Hepatic stellate cell (primary cell): ENCODE data around the gene TTLL11.

ENCODE experiments used
- DNase-seq: peaks from one replicate; pipeline ENCODE4 v3.0.0; 2011; ENCODE audit warnings: low spot score

TTLL11 gene

DNA sequence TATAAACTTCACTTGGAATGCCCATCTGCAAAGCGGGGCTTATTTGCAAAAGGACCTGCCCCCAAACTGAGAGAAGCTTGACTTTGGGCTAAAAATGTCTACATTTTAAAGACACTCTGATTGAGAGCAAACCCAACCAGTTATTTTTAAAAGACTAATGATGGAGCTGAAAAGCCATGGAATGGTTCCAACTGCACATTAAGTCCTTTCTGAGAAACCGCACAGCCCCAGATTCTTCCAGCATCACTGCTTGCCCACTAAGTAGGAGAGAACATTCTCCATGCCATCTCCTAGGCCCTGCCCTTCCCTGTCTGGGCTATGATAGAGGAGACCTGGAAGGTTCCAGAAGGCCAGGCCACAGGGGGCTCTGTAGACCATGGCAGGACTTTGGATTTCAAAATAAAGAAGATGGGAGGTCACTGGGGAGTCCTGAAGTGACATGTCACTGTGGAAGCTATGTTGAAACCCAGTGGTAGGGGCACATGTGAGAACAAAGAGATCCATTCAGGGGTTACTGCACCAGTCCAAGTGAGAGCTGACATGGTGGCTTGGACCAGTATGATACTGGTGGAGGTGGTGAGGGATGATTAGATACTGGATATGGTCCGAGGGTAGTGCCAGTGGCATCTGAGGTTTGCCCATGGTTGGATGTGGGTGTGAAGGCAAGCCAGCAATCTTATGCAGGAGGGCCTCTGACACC, 262.5 kb downstream of the TTLL11 start:
- no peak for DNase-seq

DNA sequence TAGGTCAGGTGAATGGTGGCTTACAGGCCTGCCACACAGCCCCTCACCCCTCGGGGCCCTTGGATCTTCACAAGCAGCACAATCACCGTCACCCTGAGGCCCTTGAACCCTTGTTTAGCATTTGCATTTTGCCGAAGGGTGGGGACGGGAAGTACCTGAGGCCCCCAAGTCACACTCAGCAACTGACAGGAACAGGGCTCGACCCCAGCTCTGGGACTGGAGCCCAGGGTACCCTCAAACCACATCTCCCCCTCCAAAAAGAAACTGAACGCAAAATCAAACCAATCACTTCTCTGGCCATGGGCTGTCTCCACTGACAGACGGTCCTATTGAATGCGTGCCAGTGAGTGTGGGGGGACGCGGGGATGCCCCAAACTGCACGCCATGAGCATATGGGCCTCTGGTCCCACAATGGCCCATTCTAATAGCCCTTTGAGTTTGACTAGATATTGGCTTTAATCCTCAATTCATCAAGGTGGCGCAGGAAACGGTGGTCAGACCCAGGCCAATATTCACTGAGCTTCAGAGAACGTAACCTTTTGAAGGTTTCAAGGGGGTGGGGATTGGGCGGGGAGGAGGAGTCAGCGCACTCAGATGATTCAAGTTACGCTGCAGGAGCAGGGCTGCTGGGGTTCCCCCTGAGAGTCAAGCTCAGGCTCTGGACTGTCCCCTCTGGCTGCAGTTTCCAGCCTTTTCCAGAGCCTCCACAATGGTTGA, 265.7 kb downstream of the TTLL11 start:
- DNase-seq = no peak

DNA sequence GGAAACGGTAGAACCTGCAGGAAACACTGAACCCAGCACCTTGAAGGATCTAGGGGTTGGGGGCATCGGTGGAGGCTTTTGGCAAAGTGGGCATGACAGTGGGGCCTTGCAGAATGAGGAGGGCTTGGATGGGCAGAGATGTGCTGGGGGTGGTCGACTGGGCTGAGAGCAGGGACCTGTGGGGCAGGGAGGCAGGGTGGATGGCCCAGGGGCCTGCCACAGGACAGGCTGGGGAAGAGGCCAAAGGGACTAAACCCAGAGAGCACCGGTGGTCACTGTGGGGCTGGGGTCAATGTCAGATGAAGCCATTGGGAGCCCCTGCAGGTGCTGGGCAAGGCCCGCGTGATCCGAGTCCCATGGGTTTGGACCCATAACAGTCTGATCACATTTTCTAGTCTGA, 266.4 kb downstream of the TTLL11 start:
- no peak for DNase-seq

DNA sequence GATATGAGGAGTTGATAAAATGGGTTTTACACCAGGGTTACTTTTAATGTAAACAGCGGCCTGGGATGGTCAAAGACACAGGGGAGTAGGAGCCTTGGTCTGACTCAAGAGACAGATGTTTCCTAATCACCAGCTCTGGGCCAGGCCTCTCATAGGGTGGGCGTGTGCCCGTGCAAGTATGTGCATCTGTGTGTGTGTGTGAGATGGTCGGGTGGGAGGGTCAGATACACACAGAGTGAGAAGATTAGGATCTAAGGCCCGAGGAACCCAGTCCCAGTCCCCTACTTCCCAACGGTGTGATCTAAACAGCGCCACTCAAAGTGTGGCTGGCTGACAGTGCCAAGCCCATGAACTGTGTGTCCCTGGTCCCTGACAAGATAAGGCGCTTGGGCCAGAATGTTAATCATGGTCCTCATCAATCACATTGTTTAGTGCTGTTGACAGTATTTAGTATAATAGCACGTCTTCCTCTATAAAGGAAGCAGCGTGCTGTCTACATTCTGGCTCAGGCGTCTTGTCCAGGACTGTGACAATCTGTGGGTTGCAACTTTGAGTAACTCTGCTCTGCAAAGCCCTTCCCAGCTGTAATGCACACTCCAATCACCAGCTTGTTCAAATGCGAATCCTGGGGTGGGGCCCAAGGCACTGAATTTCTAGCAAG, 267.9 kb downstream of the TTLL11 start:
- DNase-seq = no peak

DNA sequence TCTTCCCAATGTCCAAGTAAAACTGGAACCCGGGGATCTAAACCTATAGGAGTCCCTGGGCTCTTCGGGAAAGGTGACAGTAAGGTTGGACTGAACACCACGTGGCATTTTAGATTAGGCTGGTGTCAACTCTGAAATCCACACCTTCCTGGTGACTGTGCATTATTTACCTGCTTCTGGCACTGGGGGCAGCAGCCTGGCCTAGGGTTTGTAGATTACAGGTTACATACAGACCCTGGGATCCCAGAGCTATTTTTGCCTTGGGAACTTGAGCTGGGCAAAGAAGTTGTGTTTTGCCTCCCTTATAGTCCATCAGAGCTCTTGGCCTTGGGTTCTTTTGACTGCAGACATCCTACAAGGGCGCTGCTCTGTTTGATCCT, 268.5 kb downstream of the TTLL11 start:
- DNase-seq = no peak

DNA sequence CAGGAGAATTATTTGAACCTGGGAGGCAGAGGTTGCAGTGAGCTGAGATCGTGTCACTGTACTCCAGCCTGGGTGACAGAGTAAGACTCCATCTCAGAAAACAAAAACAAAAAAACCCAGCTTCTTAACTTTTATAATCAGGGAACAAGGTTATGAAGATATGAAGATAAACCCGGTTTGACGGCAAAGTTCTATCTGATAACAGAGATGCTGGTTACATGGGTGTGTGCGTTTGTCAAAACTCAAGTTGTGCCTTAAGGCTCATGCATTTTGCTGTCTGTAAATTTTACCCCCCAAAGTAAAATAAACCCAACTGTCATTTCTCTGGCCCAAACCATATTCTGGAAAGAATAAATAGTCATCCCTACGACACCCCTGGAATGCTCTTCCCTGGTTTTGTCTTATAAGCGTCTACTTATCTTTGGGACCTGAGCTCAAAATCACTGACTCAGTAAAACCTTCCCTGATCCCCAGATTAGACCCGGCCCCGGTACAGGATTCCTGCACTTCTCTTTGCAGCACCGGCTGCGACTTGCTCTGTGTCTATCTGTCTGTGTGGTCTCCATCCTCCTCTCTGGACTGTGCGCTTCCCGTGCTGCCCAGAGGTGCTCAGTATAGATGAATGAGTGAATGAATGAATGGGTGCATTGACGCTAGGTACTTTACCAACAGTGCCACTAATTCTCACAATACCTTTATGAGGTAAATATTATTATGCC, 269.5 kb downstream of the TTLL11 start:
- no peak for DNase-seq

DNA sequence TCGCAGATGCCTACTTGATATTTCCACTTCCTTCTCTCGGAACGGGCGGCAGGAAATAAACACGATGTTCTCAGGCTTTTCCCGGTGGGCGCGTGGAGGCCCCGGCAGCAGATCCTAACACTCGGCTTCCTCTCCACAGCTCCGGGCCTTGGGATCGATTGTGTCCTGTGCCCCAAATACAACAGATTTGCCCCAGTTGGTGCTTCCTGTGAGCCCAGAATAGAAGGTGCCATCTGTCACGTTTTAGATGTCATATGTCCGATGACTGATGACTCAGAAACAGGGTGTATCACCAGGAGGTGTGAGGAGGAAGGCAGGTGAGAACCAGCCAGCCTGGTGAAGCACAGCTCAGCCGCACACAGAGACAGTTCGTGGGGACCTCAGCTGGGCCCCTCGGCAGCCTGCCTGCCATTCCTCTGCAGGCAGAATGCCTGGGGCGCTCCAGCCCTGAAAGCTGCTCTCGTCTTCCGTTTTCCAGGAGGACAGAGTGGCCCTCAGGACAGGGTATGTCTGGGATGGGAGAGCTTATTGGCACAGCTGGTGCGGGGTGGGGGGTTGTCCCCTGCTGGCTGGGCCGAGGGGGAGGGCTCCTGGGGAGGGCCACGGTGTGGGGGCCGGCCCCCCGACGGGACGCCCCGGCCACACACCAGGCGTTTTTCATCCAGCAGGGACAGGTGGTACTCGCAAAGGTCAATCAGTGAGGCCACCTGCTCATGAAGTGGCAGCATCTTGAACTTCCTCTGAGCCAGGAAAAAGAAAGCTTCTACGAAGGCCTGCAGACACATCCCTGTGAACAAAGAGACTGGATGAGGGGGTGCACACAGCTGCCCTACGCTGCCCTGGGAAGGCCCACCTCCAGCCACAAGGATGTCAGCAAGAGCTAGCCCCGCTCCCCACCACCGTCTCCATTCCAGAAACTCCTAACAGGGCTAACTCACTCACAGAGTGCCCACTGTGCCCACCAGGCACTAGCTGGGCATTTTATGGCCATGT, 270.7 kb downstream of the TTLL11 start:
- DNase-seq = no peak

DNA sequence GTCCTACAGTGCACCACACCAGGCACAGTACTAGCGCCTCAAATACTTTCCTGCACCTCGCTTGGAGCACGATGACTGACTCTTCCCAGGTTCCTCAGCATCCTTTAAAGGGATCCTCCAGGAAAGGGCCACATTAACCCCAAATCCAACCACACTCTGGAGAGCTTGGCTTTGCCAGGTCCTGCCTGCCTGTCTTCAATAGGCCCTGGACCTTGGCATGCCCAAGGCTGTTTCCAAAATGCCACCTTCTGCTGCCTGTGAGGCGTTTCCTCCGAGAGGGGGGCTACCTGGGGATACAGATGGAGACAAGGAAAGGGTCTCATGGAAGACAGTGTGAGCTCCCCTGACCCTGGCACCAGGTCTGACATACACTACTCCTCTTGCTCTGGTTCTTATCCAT, 271.8 kb downstream of the TTLL11 start:
- DNase-seq = no peak

DNA sequence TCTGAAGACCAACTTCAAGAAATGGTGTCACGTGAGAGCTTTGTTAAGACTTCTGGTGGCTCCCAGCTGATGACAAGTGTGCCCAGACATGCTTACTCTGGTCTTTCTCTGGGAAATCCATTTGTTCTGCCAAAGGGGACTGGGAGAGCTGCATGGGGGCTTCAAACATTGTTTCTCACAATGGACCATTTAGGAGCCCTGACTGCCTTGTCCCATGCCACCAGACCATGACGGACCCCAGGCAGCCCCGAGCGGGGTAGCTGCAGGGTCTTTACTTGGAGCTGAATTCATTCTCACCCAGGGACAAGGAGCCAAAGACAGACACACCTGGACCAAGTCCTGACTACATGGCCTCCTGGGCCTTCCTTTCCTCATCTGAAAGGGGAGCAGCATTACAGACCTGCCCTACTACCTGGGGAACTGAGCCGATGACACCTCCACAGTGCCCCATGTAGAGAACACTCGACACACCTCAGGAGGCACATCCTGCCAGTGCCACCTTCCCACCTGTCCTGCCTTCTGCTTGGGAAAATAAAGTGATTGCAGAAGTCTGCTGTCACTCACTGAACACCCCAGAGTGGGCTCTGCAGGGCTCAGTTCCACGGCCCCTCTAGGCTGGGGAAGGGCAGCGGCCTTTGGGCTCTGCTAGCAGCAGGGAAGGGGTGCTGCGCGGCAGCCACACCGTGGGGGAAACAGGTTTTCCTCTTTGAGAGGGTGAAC, 272.7 kb downstream of the TTLL11 start:
- no peak for DNase-seq

DNA sequence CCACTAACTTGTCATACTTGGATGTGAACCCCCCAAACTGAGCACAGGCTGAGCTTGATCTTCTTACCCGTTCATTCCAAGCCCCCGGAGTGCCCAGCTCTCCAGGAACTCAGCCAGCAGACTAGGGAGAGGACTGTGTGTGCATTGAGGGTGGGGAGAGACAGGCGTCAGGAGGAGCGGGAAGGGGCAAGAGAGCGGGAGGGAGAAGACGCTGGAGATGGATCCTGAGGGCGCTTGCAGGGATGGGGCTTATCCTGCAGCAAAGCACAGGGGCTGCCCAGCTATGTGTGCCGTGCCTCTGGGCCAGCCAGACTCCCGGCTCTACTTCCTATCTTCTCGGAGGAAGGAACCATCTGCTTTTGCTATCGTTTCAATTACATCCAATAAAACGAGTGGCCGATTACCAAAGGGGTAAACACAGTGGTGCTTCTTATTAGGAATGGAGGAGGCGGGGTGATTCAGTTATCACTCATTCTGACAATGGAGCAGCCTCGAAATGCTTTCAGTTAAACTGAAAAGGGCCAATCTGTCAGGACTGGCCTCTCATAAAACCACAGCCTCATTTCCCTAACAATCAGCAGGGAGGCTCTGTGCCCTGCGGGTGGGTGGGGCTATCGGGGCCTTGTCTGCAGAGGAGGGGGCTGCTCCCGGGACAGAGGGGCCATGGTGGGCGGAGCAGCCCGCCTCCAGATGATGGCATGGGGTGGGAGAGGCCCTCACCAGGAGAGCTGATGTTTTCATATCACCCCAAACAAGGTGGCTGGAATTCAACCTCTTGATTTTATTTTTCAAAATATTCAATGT, 273.5 kb downstream of the TTLL11 start:
- DNase-seq = no peak

DNA sequence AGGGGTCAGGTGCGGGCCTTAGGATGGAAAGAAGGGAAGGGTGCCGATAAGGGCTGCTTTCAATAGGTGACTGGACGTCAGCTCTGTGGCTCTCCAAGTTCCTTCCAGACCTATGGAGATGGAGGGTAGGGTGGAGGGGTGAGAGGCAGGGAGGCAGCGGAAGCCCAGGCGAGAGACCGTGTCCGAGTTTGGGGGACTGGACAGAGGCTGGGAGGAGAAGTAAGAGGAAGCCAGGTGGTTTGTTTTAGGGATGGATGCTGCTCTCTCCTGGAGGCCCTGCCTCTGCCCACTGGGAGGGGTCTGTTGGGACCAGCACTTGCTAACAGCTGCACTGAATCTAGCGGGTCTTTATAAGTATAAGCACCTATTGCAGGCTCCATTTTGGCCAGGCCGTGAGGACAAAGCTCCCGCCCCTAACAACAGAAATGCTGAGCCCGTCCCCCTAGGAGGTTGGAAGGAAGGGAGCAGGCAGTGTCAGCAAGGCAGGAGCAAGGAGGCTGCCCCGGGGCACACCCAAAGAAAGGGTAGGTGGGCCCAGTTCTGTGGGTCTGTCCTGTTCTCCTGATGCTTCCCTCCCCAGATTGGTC, 274.2 kb downstream of the TTLL11 start:
- DNase-seq = no peak

DNA sequence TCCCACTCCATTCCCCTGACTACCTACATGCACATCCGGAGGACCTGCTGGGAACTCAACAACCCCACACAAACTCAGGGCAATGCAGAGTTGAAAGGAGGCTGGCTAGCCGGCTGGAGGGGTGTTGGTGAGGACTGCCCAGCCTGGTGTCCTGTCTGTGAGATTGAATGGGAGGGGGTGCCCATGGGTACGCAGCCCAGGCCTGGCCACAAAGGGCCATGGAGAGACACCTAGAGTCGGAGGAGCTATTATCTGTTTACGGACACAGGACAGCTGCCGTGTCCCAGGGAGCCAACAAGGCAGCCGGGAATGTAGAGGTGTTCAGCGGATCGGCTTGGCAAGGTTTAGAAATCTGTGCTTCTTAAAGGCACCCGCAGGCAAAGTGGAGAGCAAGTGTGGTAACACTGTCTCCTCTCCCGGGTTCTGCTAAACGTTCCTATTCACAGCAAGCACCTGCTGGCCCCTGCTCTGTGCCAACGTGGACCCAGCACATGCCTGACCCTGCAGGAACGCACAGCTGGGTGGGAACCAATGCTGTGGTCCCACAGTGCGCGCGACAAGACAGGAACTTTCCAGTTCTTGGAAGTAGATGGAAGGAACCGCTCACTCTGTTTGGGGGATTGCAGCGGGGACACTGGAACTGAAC, 275.0 kb downstream of the TTLL11 start:
- no peak for DNase-seq

DNA sequence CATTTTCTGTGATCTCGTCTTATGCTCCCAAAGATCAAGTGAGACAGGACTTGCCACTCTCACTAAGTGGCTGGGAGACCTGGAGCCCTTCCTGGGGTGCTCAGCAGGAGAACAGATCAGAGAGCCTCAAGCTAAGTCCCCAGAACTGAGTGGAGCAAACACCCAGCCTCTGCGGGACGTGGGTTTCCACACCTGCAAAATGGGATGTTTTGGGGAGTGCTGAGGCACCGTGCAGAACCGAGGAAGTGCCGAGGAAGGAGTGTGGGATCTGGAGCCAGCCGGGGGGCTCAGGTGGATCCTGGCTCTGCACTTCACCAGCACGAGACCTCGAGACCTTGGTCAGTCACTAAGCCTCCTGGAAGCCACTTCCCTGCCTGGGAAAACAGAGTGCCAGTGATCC, 275.6 kb downstream of the TTLL11 start:
- no peak for DNase-seq

DNA sequence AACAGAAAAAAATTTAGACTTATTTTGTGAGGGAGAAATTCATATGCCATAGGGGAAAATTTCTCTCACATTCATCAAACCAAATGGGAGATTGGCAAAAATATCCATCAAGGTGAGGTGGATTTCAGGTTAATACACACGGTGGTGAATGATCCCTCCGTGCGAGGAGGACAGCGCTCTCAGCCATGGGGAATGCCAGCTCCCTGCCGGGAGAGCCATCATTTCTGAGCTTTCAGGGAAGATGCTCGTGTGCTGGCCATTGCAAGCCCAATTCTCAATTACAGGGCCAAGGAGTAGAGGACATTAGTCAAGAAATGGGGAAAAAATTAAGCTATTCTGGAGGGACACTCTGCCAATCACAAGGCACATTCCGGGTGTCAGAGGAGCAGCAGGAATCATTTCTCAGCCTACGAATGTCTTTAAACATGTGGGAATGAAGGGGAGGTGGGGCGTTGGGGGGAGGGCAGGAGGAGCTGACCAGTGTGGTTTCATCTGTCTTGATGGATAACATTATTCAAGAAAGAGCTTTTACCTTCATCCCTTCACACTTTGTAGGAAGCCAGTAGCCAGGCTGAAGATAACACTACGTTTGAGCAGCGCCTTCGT, 276.2 kb downstream of the TTLL11 start:
- no peak for DNase-seq

DNA sequence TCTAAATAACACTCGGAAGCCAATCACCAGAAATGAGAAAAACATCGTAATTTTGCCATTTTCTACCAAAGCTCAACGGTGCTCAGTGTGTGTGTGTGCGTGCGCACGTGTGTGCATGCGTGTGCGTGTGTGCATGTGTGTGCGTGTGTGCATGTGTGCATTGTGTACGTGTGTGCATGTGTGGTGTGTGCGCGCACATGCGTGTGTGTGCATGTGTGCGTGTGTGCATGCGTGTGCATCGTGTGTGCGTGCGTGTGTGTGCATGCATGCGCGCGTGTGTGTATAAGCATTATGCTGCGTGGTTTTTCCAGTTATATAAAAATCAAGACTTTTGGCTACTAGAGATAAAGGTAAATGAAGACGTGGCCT, 276.7 kb downstream of the TTLL11 start:
- DNase-seq = no peak

DNA sequence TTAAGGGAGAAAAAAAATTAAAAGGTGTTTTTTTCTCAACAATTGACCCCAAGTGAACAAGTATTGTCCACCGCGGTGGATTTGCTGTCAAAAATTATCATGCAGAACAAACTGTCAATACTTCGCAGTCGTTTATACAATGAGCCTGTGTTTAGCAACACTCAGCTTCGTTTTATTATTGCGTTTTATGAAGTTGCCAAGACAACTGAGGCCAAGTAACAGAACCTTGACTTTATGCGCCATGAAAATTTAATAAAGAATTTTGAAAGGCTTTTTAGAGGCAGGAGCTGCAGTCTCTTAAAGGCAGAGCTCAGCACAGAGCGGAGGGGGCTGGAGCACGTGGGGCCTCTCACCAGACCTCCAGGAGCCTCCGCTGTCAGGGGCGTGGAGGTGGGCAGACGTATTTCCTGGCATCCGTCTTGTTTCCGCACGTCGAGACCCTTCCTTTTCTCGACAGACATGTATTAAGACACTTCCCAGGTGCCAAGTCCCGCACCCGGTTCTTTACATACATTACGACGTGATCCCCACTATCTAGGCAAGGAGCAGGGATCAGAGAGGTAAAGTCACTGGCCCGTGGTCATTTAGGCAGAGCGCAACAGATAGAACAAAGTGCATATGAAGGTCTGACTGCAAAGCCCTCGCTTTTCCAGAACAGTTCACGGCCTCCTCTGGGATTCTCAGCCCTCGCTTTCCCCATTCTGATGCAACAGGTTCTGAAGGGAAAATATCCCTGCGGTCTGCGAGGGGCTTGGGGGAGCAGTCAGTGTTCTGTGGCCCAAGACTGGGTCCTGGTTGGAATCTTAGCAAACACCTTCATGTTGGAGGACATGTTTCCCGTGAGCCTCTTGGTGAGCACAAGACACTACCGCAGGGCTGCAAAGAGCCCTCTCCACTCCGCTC, 277.3 kb downstream of the TTLL11 start:
- no peak for DNase-seq

DNA sequence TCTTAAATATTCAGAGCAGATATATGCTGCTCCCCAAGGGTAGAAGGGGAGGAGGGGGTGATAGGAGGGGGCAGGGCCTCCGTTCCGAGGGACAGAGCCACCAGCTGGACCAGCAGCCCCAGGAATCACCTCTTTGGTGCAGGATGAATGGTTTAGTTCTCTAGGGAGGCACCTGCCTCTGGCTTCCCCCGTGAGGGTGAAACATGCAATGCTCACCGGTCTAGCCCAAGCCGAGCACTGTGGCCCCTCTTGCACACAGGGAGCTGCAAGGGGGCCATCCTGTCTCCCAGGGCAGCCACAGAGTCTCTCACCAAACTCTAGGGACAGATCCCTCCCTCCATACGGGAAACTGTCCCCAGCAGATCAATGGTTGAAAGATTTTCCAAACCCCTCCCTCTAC, 278.0 kb downstream of the TTLL11 start:
- DNase-seq = no peak

DNA sequence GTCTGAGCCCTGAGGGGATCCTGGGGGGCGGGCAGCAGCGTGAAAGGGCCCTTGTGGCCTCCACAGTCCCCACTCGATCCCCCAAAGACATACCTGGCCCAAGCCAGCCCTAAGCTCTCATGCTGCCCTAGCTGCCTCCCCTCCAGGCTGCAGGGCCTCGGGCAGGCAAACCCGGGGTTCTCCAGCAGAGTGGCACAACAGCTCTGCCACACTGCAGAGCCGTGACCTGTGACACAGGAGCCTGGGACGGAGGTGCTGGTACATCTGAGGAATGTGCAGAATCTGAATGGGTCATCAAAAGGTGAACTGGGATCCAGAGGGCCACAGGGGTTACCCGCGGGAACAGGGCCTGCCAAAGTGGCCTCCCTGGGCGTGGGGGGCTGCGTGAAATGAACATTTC, 278.5 kb downstream of the TTLL11 start:
- no peak for DNase-seq
